ENCODE results near the gene CLTCL1.

Gene CLTCL1

DNA sequence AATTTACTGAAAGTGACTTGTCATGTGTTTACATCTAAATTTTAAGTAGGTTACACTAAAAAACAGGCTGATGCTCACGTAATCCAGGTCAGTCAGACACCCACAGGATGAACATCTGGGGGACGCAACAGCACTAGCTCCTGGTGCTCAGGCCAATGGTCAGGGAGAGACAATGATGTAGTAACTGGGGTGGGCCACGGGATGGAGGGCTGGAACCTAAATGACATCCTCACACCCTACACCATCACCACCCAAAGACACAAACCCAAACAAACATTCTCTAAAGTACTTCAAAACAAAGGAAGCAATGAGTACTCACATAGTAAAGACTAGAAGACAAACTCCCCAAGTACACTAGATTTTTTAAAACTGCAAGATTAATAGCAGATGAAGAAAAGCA is 59.5 kb downstream of the CLTCL1 start:
- Histone ChIP-seq H3K27me3 (ENCODE audit: insufficient read depth, poor library complexity, severe bottlenecking) (no peaks in the 10 kb centered on the region), H3K27ac (replicated peaks) (no peak overlapping the region), H3K4me3 (replicated peaks; ENCODE audit: insufficient read depth, low read length) (no peak overlapping the region)
- TF ChIP-seq, protein P1, sequence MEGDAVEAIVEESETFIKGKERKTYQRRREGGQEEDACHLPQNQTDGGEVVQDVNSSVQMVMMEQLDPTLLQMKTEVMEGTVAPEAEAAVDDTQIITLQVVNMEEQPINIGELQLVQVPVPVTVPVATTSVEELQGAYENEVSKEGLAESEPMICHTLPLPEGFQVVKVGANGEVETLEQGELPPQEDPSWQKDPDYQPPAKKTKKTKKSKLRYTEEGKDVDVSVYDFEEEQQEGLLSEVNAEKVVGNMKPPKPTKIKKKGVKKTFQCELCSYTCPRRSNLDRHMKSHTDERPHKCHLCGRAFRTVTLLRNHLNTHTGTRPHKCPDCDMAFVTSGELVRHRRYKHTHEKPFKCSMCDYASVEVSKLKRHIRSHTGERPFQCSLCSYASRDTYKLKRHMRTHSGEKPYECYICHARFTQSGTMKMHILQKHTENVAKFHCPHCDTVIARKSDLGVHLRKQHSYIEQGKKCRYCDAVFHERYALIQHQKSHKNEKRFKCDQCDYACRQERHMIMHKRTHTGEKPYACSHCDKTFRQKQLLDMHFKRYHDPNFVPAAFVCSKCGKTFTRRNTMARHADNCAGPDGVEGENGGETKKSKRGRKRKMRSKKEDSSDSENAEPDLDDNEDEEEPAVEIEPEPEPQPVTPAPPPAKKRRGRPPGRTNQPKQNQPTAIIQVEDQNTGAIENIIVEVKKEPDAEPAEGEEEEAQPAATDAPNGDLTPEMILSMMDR (IDR thresholded peaks at IDR 0.05; ENCODE audit: insufficient read depth, low read length) = no peak
- TF ChIP-seq, protein P2, sequence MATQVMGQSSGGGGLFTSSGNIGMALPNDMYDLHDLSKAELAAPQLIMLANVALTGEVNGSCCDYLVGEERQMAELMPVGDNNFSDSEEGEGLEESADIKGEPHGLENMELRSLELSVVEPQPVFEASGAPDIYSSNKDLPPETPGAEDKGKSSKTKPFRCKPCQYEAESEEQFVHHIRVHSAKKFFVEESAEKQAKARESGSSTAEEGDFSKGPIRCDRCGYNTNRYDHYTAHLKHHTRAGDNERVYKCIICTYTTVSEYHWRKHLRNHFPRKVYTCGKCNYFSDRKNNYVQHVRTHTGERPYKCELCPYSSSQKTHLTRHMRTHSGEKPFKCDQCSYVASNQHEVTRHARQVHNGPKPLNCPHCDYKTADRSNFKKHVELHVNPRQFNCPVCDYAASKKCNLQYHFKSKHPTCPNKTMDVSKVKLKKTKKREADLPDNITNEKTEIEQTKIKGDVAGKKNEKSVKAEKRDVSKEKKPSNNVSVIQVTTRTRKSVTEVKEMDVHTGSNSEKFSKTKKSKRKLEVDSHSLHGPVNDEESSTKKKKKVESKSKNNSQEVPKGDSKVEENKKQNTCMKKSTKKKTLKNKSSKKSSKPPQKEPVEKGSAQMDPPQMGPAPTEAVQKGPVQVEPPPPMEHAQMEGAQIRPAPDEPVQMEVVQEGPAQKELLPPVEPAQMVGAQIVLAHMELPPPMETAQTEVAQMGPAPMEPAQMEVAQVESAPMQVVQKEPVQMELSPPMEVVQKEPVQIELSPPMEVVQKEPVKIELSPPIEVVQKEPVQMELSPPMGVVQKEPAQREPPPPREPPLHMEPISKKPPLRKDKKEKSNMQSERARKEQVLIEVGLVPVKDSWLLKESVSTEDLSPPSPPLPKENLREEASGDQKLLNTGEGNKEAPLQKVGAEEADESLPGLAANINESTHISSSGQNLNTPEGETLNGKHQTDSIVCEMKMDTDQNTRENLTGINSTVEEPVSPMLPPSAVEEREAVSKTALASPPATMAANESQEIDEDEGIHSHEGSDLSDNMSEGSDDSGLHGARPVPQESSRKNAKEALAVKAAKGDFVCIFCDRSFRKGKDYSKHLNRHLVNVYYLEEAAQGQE (IDR thresholded peaks at IDR 0.05; ENCODE audit: insufficient replicate concordance, low read depth) = no peak
- TF ChIP-seq GABPA (IDR thresholded peaks at IDR 0.05; ENCODE audit: low read depth) (no peak), POLR2AphosphoS5 (IDR thresholded peaks at IDR 0.05; ENCODE audit: low read depth) (no peak), SPI1 (IDR thresholded peaks at IDR 0.05; ENCODE audit: borderline replicate concordance, low read depth) (no peak)
- no peak for DNase-seq (ENCODE audit: low read depth in 1 of 2, low spot score in 1 of 2)

DNA sequence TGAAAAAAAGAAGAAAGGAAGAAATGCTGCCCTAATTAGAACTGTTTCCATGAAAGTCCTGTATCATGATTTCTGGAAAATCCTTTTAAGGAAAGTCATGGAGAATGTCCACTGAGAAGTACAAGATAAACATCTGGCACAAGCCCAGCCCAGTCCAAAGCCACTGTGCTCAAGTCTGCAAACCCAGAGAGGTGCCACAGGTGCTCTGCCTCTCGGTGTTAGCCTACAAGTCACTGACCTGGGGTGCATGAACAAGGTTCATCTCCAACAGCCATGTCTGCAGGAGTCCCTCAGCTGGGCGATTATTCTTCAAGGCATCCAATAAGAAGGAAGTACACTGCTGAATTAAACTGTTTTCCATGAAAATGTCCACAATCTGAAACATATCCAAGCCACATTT is 61.9 kb downstream of the CLTCL1 start:
- Histone ChIP-seq H3K27me3 (ENCODE audit: insufficient read depth, poor library complexity, severe bottlenecking) (no peaks in the 10 kb centered on the region), H3K27ac (replicated peaks) (no peak overlapping the region), H3K4me3 (replicated peaks; ENCODE audit: insufficient read depth, low read length) (no peak overlapping the region)
- no peak for DNase-seq (ENCODE audit: low read depth in 1 of 2, low spot score in 1 of 2)
- TF ChIP-seq, protein P2 (IDR thresholded peaks at IDR 0.05; ENCODE audit: insufficient replicate concordance, low read depth) = no peak
- TF ChIP-seq SPI1 (IDR thresholded peaks at IDR 0.05; ENCODE audit: borderline replicate concordance, low read depth) (no peak), GABPA (IDR thresholded peaks at IDR 0.05; ENCODE audit: low read depth) (no peak), POLR2AphosphoS5 (IDR thresholded peaks at IDR 0.05; ENCODE audit: low read depth) (no peak)
- TF ChIP-seq, protein P1 (IDR thresholded peaks at IDR 0.05; ENCODE audit: insufficient read depth, low read length) = no peak

DNA sequence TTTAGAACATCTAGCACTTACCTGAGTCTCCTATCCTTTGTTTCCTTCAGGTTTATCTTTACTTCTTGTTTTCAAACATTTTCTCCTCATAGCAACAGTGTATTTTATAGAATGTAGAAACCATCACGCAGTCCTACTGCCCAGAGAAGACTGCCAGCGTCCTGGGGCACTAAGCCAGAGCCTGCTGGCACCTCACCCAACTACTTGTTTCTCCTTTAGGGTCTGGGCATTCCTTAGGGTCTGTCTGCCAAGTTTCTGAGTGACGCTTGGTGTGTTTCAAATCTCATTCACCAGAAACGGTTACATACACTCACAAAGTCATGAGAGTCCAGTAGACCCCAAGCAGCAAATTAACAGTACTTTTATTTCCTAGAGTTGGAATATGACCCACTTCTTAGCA is 63.3 kb downstream of the CLTCL1 start:
- Histone ChIP-seq H3K27me3 (ENCODE audit: insufficient read depth, poor library complexity, severe bottlenecking) (no peaks in the 10 kb centered on the region), H3K27ac (replicated peaks) (no peak overlapping the region), H3K4me3 (replicated peaks; ENCODE audit: insufficient read depth, low read length) (no peak overlapping the region)
- TF ChIP-seq GABPA (IDR thresholded peaks at IDR 0.05; ENCODE audit: low read depth) (no peak), SPI1 (IDR thresholded peaks at IDR 0.05; ENCODE audit: borderline replicate concordance, low read depth) (no peak), POLR2AphosphoS5 (IDR thresholded peaks at IDR 0.05; ENCODE audit: low read depth) (no peak)
- TF ChIP-seq, protein P1 (IDR thresholded peaks at IDR 0.05; ENCODE audit: insufficient read depth, low read length) = no peak
- TF ChIP-seq, protein P2 (IDR thresholded peaks at IDR 0.05; ENCODE audit: insufficient replicate concordance, low read depth) = no peak
- DNase-seq (ENCODE audit: low read depth in 1 of 2, low spot score in 1 of 2) = no peak
